ENCODE results near the gene PCDH17. TPM values are rescaled to one million over a fixed set of nuclear protein-coding genes. Genes with fewer than 3 reads are reported as not detected.

The PCDH17 gene
- total and polyA plus RNA-seq, 2 of the 4 experiments (the other 2 are of a cell fraction) = under 0.01 TPM; not detected in 1

DNA sequence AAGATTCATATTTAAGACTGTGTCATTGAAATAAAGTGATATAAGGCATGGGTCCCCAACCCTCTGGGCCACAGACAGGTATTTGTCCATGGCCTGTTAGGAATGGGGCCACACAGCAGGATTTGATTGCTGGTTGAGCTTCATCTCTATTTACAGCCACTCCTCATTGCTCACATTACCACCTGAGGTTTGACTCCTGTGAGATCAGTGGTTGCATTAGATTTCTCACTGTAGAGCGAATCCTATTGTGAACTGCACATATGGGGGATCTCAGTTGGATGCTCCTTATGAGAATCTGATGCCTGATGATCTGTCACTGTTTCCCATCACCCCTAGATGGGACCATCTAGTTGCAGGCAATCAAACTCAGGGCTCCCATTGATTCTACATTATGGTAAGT, 132.1 kb downstream of the PCDH17 start:
- ATAC-seq (ENCODE audit: low read depth) (no peak), DNase-seq (no peak)
- Histone ChIP-seq H3K9ac (ENCODE audit: low read depth, low read length) (no peak overlapping the region), H3K14ac (replicated peaks; ENCODE audit: low read depth, low read length) (no peak overlapping the region), H3K23ac (ENCODE audit: low read depth, low read length) (no peak overlapping the region), H3K27me3 (ENCODE audit: control insufficient read depth, insufficient read depth, low read length) (no peaks in the 10 kb centered on the region), H2AFZ (replicated peaks; ENCODE audit: low read length, poor library complexity) (no peak overlapping the region), H3K9me3 (ENCODE audit: control insufficient read depth, insufficient read depth, low read length) (peaks cover 3% of the 10 kb centered on the region; the same call in 1 of the 2 replicates), H3K4me1 (ENCODE audit: control insufficient read depth, insufficient read depth, low read length) (no peaks in the 10 kb centered on the region), H2BK120ac (ENCODE audit: low read depth, low read length) (no peak overlapping the region), H3K56ac (ENCODE audit: extremely low read depth, insufficient read depth, low read length) (no peak overlapping the region), H3K4me3 (ENCODE audit: insufficient read depth, low read depth, low read length) (no peak overlapping the region), H3K79me1 (ENCODE audit: low read depth in 1 of 2, low read length in 2 of 2) (no peaks in the 10 kb centered on the region), H2AK9ac (replicated peaks; ENCODE audit: low read depth, low read length, poor library complexity) (no peak overlapping the region), H4K8ac (ENCODE audit: low read depth in 2 of 2, low read length in 2 of 2) (no peak overlapping the region), H4K5ac (ENCODE audit: low read depth, low read length) (no peak overlapping the region), H2BK20ac (ENCODE audit: low read depth, low read length) (no peak overlapping the region), H3K4me2 (ENCODE audit: low read depth, low read length) (no peak overlapping the region), H3K9me1 (ENCODE audit: insufficient read depth, low read length) (no peaks in the 10 kb centered on the region), H3K4ac (ENCODE audit: low read depth, low read length) (no peak overlapping the region), H3K36me3 (ENCODE audit: control insufficient read depth, insufficient read depth, low read length) (no peaks in the 10 kb centered on the region), H2AK5ac (ENCODE audit: low read depth, low read length) (no peak overlapping the region), H4K91ac (ENCODE audit: insufficient read depth, low read depth, low read length) (no peak overlapping the region), H2BK5ac (ENCODE audit: low read depth, low read length, poor library complexity, severe bottlenecking) (no peak overlapping the region), H4K20me1 (ENCODE audit: insufficient read depth, low read length) (no peaks in the 10 kb centered on the region), H3K18ac (ENCODE audit: low read depth, low read length) (no peak overlapping the region), H2BK15ac (ENCODE audit: low read depth, low read length) (no peak overlapping the region), H3K27ac (ENCODE audit: insufficient read depth, low read length) (no peak overlapping the region)
- dilution Hi-C loops (cut with HindIII; ENCODE audit: low sequenced_read_pairs, unreplicated experiment) (no loop called here), in situ Hi-C loops (cut with MboI; ENCODE audit: low sequenced_read_pairs) (no loop called here), intact Hi-C loops (cut with micrococcal nuclease) (no loop called here)
- BruUV-seq (replicated peaks) = no TSS peak
- CTCF ChIA-PET = no interaction called here
- TF ChIP-seq RFX5 (IDR thresholded peaks at IDR 0.05; ENCODE audit: low read depth, low read length) (no peak), CEBPB (IDR thresholded peaks at IDR 0.05; ENCODE audit: low read depth, low read length) (no peak), FOS (IDR thresholded peaks at IDR 0.05; ENCODE audit: low read depth, low read length) (no peak), POLR2A (IDR thresholded peaks at IDR 0.05; ENCODE audit: low read depth, low read length) (no peak), RCOR1 (IDR thresholded peaks at IDR 0.05; ENCODE audit: insufficient replicate concordance, low read length) (no peak), CHD1 (IDR thresholded peaks at IDR 0.05; ENCODE audit: low read depth, low read length) (no peak), RAD21 (IDR thresholded peaks at IDR 0.05; ENCODE audit: low read length) (no peak), MXI1 (IDR thresholded peaks at IDR 0.05; ENCODE audit: borderline replicate concordance, low read depth, low read length) (no peak), BHLHE40 (IDR thresholded peaks at IDR 0.05; ENCODE audit: low read depth, low read length) (no peak), SMC3 (IDR thresholded peaks at IDR 0.05; ENCODE audit: low read depth, low read length) (no peak), NFE2L2 (IDR thresholded peaks at IDR 0.05; ENCODE audit: low read depth, low read length) (no peak)
- TF ChIP-seq, protein P1, sequence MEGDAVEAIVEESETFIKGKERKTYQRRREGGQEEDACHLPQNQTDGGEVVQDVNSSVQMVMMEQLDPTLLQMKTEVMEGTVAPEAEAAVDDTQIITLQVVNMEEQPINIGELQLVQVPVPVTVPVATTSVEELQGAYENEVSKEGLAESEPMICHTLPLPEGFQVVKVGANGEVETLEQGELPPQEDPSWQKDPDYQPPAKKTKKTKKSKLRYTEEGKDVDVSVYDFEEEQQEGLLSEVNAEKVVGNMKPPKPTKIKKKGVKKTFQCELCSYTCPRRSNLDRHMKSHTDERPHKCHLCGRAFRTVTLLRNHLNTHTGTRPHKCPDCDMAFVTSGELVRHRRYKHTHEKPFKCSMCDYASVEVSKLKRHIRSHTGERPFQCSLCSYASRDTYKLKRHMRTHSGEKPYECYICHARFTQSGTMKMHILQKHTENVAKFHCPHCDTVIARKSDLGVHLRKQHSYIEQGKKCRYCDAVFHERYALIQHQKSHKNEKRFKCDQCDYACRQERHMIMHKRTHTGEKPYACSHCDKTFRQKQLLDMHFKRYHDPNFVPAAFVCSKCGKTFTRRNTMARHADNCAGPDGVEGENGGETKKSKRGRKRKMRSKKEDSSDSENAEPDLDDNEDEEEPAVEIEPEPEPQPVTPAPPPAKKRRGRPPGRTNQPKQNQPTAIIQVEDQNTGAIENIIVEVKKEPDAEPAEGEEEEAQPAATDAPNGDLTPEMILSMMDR (conservative IDR thresholded peaks at IDR 0.05; ENCODE audit: low read depth, low read length) = no peak
- TF ChIP-seq, protein P2, sequence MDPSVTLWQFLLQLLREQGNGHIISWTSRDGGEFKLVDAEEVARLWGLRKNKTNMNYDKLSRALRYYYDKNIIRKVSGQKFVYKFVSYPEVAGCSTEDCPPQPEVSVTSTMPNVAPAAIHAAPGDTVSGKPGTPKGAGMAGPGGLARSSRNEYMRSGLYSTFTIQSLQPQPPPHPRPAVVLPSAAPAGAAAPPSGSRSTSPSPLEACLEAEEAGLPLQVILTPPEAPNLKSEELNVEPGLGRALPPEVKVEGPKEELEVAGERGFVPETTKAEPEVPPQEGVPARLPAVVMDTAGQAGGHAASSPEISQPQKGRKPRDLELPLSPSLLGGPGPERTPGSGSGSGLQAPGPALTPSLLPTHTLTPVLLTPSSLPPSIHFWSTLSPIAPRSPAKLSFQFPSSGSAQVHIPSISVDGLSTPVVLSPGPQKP (IDR thresholded peaks at IDR 0.05; ENCODE audit: borderline replicate concordance, low read depth, low read length) = no peak
- no CpG with 5 or more reads among the region's 1 CpG for WGBS, 2 experiments (ENCODE audit: extremely low coverage in 2 of 2, insufficient read length in 1 of 2)
- POLR2A ChIA-PET (ENCODE audit: unreplicated experiment) = no interaction called here
